Inflammatory macrophage treated with lipopolysaccharide for 1 hour (primary cell): ENCODE measurements around the gene ZFAND6.

Experiments
- DNase-seq, 2 donors: peaks; one replicate each; pipeline ENCODE4 v3.0.0-alpha.2; 2020 to 2022

Gene ZFAND6

GRCh38 chr15:80152180-80152895 lies 92.9 kb downstream of the ZFAND6 start:
- DNase-seq: peak; percentile 82 to 87

GRCh38 chr15:80152896-80153876 lies 93.7 kb downstream of the ZFAND6 start, which contains the start of gene FAH:
TSS of gene FAH (plus strand) at chr15:80152999. CDS start at chr15:80153055, 56 bp downstream.
- DNase-seq: peak in 1 of 2 donors; percentile 12

DNA sequence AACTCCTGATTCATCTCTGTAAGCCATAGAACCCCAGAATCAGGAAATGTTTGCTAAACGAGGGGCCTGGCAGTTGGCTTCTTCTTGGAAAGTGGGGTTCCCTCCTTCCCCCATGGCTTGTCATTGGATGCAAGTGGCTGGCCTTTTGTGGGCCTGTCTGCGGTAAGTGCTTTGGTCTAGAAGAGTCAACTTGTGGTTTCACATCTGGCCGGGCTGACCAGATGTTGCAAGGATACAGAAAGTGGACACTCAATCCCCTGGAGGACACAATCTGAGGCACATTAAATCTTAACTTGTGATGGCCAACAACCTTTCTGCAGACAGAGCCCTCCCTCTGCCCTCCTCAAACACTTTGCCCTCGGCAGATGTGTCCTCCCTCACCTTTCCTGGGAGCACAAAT lies 94.4 kb downstream of the ZFAND6 start:
- no peak for DNase-seq

- DNase-seq: no peak
These were observed 94.9 kb downstream of the ZFAND6 start for GRCh38 chr15:80154336-80154735.

DNA sequence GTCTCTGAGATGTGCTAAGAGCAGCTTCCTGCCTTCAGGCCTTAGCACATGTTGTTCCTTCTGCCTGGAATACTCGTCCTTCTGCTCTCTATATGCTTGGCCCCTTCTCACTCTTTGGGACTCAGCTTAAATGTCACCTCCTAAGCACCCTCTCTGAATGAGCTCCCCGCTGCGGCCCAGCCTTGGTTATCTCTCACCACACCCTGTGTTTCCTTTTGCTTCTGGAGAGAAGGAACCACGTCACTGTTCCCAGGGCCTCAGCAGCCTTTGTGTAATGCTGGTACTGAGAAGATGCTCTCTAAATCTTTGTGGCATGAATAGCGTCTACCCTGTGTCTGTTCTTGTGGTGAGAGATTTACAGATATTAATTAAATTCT lies 95.5 kb downstream of the ZFAND6 start:
- DNase-seq: no peak

GRCh38 chr15:80155378-80156175 lies 96.1 kb downstream of the ZFAND6 start:
- DNase-seq: peak in 1 of 2 donors; percentile 25

- no peak for DNase-seq
These were observed 96.8 kb downstream of the ZFAND6 start for GRCh38 chr15:80156176-80156720.

DNA sequence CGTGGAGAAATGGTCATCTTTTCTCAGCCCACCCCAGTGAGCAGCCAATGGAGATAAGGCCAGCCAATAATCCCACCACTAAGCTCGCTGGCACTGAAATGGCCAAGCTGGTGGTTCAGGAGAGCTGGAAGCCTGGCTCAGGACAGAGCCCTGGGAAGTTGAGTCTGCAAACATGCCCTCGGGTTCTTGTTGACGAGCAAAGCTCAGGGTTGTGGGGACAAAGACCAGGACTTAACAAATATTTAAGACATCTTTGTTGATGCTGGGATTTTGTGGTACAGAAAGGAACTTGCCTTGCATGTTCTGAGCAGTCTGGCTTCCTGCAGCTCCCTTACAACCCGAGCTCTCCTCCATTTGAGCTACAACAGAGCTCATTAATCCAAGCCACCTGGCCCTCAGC lies 97.7 kb downstream of the ZFAND6 start:
- DNase-seq: no peak

- no peak for DNase-seq
These were observed 99.8 kb downstream of the ZFAND6 start for GRCh38 chr15:80159301-80159700.

- no peak for DNase-seq
These were observed 100.5 kb downstream of the ZFAND6 start for GRCh38 chr15:80159811-80160569.

DNA sequence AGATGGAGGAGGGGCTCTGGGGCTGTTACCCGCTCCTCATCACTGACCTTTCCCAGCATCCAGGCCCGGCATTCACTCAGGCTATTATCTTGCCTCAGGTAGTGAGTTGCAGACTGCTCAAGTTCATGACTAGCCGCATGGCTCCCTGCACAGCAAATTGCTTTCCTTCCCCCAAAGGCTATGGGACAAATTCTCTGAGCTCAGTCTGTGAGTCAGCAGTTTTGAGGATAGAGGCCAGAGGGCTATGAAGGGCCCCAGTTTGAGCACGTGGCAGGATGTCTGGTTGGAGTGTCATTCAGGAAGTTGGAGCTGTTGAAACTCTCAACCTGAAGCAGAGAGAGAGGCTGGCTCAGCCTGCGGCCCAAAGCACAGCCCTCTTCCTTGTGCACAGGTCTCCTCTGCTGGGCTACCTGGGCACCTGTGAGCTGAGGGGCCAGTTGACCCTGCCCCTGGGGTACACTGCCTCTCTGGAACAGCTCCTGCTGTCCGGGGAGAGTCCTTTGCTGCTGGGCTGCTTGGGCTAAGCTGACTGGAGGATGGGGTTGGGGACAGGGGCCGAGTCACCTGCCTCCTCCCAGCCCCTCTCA lies 101.2 kb downstream of the ZFAND6 start:
- DNase-seq: peak; percentile 86 to 89

GRCh38 chr15:80161468-80162016 lies 102.1 kb downstream of the ZFAND6 start:
- DNase-seq: no peak

- DNase-seq: no peak
These were observed 102.6 kb downstream of the ZFAND6 start for GRCh38 chr15:80162059-80162554.

DNA sequence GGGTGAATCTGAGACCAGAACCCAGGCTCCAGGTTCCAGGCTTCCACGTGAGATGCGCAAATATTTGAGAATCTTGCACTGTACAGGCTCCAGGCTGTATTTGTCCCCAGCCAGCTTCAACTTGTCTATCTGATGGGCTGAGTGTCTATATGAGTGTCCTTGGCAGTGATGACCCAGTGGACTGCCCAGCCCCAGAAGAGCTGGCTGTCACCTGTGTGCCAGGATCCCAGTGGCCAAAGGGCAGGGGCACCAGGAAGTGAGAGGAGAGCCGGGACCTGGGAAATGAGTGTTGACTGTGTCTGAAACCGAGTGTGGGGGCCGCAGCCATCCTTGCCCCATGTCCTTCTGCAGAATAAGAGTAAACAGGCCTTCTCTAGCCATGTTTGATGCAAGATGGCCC lies 103.7 kb downstream of the ZFAND6 start:
- DNase-seq: no peak

GRCh38 chr15:80163897-80164296 lies 104.4 kb downstream of the ZFAND6 start:
- no peak for DNase-seq

GRCh38 chr15:80167936-80168335 lies 108.5 kb downstream of the ZFAND6 start:
- DNase-seq: no peak

DNA sequence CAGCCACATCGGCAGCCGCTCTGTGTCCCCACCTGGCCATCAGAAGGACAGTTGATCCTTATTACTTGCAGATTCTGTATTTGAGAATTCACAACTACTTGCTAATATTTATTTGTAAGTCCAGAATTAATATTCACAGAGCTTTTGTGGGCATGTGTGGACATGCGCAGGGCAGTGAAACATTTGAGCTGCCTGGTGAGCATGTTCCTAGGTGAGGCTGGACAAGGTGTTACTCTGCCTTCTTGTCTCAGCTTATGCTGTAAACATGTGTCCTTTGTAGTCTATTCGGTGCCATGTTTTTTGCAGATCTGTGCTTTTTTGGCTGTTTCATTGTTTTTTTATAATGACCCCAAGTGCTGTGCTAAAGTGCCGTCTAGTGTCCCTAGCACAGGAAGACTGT lies 108.9 kb downstream of the ZFAND6 start:
- DNase-seq: no peak

DNA sequence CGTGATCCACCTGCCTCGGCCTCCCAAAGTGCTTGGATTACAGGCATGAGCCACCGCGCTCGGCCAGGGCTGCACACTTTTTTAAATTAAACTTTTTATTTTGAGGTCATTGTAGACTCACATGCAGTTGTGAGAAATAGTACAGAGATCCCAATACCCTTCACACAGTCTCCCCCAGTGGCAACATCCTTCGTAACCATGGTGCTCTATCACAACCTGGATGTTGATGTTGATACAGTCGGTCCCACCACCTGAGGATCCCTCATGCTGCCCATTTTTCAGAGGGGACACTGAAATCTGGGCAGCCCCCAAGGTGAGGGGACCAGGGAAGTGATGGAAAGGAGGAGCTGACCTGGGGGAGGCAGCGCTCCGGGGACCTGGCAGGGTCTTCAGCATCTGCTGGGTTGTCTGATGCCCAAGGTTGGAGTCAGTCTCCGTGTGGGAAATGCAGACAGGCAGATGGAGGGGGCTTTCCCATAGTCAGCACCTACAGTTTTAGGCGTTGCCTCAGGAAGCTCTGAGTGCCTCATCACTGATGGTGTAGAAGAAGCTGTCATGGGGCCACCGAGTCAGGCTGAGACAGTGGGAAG lies 110.4 kb downstream of the ZFAND6 start:
- DNase-seq: no peak

GRCh38 chr15:80170596-80170995 lies 111.1 kb downstream of the ZFAND6 start:
- no peak for DNase-seq

GRCh38 chr15:80171787-80172186 lies 112.3 kb downstream of the ZFAND6 start:
- DNase-seq: no peak

DNA sequence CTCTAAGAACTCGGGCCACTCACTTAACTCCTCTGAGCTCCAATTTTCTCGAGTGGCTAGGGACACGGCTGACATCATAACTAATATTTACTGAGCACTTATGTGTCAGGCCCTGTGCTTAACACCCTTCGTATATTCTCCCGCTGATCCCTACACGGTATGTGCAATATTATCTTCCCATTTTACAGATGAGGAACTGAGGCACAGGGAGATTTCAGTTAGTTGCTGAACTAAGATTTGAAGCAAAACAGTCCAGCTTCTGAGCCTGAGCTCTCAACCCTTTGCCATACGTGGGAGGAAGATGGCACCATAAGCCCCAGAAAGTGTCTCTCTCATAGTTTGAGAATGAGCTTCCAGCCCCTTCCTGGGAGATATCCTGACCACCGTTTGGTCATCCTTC lies 112.9 kb downstream of the ZFAND6 start:
- no peak for DNase-seq
